ENCODE results near the gene GPD2.

DNA sequence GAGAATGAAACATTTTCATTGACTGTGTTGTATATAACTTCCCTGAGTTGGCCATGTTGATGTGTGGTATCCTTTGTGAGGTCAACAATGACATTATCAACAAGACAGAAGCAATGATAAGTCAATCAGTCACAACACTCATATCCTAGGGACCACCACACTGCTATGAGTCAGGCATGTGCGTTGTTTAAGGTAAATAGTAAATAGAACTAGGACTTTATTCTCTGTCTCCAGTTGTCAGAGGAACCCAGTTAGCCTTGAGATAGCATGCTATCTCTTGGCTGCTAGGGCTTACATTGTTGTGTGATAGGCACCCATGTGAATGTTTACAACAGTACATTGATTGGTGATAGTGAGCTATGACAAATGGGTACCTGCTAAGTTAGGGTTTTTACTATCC is 37.3 kb downstream of the GPD2 start:
- TF ChIP-seq, protein P1, sequence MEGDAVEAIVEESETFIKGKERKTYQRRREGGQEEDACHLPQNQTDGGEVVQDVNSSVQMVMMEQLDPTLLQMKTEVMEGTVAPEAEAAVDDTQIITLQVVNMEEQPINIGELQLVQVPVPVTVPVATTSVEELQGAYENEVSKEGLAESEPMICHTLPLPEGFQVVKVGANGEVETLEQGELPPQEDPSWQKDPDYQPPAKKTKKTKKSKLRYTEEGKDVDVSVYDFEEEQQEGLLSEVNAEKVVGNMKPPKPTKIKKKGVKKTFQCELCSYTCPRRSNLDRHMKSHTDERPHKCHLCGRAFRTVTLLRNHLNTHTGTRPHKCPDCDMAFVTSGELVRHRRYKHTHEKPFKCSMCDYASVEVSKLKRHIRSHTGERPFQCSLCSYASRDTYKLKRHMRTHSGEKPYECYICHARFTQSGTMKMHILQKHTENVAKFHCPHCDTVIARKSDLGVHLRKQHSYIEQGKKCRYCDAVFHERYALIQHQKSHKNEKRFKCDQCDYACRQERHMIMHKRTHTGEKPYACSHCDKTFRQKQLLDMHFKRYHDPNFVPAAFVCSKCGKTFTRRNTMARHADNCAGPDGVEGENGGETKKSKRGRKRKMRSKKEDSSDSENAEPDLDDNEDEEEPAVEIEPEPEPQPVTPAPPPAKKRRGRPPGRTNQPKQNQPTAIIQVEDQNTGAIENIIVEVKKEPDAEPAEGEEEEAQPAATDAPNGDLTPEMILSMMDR (conservative IDR thresholded peaks at IDR 0.05; ENCODE audit: low read depth, low read length): no peak
- TF ChIP-seq CEBPB (IDR thresholded peaks at IDR 0.05; ENCODE audit: low read depth, low read length) (no peak), POLR2A (IDR thresholded peaks at IDR 0.05; ENCODE audit: low read depth, low read length) (no peak), SMC3 (IDR thresholded peaks at IDR 0.05; ENCODE audit: low read depth, low read length) (no peak), MXI1 (IDR thresholded peaks at IDR 0.05; ENCODE audit: borderline replicate concordance, low read depth, low read length) (no peak), MAZ (IDR thresholded peaks at IDR 0.05; ENCODE audit: borderline replicate concordance, low read depth, low read length) (no peak), MAFK (IDR thresholded peaks at IDR 0.05; ENCODE audit: low read depth, low read length) (no peak), RFX5 (IDR thresholded peaks at IDR 0.05; ENCODE audit: low read depth, low read length) (no peak), BHLHE40 (IDR thresholded peaks at IDR 0.05; ENCODE audit: low read depth, low read length) (no peak), RAD21 (IDR thresholded peaks at IDR 0.05; ENCODE audit: low read length) (no peak)
- TF ChIP-seq, protein P2, sequence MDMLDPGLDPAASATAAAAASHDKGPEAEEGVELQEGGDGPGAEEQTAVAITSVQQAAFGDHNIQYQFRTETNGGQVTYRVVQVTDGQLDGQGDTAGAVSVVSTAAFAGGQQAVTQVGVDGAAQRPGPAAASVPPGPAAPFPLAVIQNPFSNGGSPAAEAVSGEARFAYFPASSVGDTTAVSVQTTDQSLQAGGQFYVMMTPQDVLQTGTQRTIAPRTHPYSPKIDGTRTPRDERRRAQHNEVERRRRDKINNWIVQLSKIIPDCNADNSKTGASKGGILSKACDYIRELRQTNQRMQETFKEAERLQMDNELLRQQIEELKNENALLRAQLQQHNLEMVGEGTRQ (IDR thresholded peaks at IDR 0.05; ENCODE audit: low read depth, low read length): no peak

All from IMR-90 (cell line).